Measurements from ENCODE around the gene CSTPP1.

- TF ChIP-seq CTCF (IDR thresholded peaks at IDR 0.05; ENCODE audit: insufficient read depth, low read length) (no peak), POLR2AphosphoS5 (IDR thresholded peaks at IDR 0.05; ENCODE audit: low read depth) (0 out of 2 replicates have a peak, but pooled peaks have one; percentile 16), GABPA (IDR thresholded peaks at IDR 0.05; ENCODE audit: low read depth) (no peak)
Measured at GRCh38 chr11:47166368-47166767, 229.8 kb downstream of the CSTPP1 start.

Data from HL-60 (cell line).